CD4-positive, alpha-beta T cell treated with Interleukin-2 at 100 ng/mL for 4 hours (primary cell): Measurements from ENCODE around the gene CCDC69.
"Not testable (repeated sequence)": the region's sequence is repeated elsewhere in the genome, so short reads cannot be mapped to it uniquely, and the experiment has no call there.

Experiments used
- DNase-seq: peaks from one replicate; pipeline ENCODE4 v3.0.0-alpha.2; 2020; ENCODE audit warnings: low spot score

CCDC69 gene

DNA sequence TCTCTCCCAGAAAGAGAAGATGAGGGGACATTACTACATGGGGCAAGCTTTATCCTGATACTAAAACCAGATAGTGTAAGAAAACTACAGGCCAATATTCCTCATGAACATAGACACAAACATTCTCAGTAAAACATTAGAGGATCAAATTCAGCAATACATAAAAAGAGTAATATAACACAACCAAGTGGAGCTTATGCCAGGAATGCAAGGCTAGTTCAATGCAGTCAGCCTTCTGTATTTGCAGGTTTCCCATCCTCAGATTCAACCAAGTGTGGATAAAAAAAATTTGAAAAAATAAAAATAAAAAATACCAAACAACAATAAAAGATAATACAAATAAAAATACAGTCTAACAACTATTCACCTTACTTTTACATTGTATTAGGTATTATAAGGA is 31.3 kb downstream of the CCDC69 start:
- no peak for DNase-seq

DNA sequence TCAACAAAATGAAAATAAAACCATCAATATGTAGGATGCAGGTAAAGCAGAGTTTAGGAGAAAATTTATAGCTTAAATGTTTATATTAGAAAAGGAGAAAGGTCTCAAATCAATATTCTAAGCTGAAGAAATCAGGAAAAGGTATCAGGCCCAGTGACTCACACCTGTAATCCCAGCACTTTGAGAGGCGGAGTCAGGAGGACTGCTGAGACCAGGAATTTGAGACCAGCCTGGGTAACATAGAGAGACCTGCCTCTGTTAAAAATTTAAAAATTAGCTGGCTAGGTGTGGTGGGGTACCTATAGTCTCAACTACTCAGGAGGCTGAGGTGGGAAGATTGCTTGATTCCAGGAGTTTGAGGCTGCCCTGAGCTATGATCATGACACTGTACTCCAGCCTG is 32.2 kb downstream of the CCDC69 start:
- no peak for DNase-seq

DNA sequence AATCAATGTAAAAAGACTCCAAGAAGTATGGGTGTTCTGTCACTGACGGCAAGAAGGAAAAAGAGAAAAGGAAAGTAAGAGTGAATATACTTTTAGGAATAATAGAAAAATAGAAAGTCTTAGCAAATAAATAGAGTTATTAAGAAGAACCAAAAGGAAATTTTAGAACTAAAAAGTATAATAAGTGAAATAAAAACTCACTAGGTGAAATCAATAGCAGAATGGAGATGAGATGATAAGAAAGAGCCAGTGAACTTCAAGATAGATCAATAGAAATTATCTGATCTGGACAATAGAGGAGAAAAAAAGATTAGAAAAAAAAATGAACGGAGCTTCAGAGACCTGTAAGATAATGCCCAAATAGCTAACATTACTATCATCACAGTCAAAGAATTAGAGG is 34.7 kb downstream of the CCDC69 start:
- DNase-seq = no peak

DNA sequence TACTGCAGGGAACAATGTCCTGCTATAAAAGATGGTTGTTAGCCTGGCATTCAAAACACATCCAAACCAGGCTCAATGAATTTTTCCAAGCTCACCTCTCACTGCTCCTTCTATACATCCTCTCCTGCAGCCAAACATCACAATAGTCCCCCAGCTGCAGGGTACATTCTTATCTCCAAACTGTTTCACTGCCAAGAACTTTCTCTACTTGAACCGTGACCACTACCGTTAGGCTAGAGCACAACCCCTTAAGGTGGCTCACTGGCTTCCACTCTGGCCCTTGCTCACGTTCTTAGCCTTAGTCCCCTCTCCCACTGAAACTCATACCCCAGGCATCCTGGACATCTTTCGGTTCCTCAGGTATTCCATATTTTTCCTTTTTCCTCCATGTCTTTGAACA is 37.4 kb downstream of the CCDC69 start:
- no peak for DNase-seq

DNA sequence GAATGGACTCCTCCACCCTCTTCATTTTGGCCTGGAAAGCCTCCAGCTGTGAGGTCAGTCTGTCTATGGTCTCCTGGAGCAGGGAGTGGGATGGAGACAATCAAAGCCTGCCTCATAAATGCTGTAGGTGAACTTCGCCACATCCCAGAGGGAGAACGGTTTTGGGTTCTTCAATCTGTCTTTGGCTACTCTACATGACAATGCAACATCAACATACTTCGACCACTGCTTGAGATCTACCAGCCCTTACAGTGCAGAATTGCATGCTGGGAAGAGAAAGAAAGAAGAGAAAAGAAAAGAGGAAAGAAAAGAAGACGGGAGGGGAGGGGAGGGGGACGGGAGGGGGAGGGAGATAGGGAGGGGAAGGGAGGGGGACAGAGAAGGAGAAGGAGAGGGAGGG is 37.8 kb downstream of the CCDC69 start:
- no peak for DNase-seq

DNA sequence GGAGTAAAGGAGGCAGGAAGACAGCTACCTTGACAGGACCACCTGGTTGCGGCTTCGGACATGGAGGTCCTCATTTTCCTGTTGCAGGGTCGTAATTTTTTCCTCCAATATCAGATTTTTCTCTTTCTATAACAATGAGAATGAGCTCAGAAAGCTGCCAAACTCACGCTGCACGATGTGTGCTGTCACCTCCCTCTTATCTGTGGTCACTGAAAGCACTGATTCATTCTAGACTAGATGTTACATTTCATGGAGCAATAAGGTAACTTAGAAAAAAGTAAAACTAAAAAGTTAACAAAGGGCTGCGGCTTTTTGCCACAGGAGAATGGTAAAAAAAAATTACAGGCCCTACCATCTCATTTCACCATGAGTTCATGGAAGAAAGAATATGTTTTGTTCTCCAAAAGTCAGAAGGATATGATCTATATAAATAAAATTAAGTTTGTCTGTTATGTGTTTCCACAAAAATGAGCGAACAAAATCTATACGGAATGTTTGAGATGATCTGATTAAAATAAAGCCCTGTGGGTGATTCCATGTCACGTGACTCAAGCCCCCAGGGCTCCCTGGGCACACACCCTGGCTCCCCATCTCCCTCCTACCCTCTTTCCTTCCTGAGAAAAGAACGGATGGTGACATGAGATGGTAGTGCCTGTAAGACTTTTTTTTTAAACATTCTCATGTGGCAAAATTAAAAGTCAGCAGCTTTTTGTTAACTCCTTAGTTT is 39.4 kb downstream of the CCDC69 start:
- no peak for DNase-seq

DNA sequence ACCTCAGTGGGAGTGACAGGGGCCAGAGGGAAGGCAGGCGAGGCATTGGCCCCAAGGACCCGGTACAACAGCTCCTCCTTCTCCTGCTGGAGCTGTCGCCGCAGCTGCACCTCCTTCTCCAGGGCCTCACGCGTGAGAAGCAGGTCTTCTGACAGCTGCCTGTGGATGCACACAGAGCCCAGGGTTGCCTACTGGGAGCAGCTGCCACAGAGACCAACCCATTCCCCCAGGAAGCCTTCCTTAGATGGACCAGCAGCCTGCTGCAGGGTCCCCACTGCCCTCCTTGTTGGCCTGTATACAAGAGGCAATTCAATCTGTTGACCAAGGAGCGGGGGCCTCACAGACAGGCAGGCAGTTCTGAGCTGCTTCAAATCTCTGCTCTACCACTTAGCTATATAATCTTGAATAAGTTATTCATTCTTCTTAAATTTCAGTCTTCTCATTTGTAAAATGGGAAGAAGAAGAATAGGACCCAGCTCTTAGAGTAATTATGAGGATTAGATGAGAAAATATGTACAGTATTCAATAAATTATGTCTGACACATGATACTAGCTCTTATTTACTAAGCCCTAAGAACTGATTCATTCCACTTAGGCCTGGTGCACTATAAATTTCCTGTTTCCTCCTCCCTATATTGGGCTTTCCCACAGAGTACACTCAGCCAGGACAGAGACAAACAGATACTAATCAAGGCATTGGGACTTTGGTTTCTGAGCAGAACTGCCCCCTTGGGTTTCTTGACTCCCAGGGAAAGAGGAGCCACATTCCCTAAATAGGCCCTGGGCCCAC is 40.2 kb downstream of the CCDC69 start:
- no peak for DNase-seq

DNA sequence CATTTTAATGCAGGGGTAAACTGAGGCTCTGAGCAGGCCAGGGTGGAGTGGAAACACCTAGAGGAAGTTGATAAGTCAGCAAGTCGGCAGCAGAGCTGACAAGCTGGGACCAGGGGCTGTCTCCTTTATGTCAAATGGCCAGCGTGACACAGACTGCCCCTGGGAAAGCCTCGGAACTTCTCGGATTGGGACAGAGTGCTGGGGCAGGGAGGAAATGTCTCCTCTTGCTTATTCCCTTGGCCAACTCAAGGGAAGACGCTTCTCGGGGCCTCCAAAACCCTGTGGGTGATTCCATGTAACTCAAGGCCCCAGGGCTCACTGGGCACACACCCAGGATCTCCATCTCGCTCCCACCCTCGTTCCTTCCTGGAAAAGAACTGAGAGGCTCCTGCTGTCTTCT is 40.9 kb downstream of the CCDC69 start:
- DNase-seq = no peak

DNA sequence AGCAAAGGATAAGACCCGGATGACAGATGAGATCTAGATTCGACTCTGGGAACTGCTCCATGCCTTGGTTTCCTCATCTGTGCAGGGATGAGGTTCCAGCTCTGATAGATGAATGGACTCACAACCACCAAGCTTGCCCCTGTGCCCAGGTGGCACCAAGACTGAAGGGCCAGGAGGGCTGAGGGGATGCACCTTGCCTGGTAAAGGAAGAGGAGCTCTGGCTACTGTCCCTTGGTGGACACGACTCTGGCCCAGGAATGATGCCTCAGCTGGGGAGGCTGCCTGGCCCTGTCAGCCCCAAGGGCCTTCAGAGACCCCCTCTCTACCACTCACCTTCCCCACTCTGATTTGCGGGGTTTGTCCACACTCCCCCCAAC is 41.4 kb downstream of the CCDC69 start:
- no peak for DNase-seq

DNA sequence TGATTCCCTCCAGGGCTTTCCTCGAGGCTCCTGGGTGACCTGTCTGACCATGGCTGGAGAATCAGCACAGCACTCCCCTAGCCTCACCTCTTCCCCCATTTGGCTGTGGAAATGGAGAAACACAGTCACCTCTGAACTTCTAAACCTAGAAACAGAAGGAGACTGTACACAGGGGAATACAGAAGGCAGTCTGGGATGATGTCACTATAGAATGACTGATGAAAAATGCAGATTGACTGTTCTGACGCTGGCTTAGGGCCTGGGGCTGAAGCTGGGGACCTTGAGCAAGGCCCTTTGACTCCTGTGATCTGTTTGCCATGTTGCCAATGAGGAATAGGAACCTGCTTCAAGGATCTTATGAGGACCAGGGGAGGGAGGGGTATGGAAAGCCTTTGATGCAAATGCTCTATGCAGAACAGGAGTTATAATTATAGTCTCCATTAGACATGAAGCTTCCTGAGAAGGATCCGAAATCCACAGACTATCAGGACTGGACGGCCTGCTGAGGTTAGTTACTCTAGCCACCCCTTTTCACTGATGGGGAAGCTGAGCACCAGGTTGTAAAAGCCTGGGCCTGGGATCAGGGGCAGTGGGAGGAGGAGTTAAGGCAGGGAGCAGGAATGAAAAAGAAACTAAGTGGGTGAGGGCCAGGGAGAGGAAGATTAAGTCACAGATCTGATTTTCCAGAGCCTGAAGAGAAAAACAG is 41.9 kb downstream of the CCDC69 start:
- no peak for DNase-seq

DNA sequence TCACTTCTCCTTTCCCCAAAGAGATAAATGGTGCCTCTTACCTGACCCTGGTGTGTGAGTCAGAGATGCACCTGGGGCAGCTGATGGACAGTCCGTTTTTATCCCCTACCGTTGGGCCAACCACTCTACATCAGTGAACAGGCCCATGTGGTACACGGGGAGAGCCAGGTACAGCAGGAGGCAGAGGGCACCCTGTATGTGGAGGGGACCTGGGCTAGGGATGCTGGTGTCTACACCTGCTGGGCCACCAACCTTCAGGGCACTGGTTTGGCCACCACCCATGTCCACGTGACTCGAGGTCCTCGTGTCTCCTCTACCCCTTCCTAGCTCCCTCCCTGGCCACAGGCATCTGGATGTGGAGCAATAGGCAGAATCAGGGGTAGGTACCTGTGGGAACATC is 43.6 kb downstream of the CCDC69 start:
- DNase-seq = no peak

DNA sequence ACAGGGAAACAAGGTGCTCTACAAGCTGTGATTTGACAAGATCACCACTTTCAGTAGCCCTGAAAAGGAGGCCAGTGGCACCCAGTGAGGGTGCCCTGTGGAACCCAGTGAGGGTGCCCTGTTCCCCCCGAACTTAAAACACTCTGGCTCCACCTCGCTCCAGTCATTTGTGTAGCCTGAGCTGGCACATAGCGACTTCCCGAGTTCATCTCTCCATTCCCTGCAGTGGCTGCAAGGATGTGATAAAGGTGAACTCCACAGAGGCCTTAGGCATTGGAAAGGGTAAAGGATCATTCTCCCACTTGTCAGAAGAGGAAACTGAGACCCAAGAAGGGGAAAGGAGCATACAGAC is 44.4 kb downstream of the CCDC69 start:
- DNase-seq = no peak

DNA sequence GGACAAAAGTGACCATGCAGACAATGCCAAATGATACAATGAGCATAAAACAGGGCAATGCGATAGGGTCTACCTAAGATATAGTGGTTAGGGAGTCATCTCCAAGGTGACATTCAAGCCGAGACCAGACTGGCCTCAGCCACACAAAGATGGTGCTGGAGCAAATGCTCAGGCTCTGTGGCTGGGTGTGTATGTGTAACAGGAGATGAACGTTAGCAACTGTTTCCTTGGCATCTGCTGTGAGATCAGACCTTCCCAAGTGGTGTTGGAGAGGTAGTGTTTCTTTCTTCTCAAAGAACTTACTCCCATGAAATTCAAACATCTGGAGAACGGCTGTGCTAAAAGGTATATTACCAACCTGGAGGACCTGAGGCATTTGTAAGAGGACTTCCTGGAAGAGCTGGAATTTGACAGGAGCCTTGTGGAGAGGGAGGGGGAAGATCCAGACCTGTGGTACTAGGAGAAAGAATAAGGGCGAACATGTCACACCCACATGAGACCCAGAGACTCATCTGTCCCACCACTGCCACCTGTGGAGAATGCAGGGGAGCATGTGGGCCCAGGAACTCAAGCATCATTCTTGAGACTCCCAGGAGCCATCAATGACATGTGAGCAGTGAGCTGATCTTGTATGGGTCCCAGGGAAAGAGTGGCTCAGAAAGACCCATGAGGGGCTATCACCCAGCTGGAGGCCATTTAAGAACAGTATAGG is 45.0 kb downstream of the CCDC69 start:
- DNase-seq = no peak

DNA sequence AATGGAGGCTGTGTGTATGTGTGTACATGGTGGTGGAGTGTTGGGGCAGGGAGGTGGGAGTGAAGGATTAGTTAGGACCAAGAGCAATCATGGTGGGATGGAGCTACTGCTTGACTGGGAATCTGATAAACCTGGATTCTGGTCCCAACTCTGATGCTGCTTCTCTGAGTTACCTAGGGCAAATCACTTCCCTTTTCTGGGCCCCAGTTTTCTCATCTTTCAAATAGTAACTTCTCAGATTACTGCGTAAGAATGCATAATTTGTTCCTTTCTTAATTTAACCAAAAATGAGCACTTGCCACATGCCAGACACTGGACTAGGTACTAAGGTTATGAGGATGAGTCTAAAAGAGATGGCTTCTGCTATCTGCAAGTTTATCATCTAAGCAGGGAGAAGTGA is 45.5 kb downstream of the CCDC69 start:
- DNase-seq = no peak

DNA sequence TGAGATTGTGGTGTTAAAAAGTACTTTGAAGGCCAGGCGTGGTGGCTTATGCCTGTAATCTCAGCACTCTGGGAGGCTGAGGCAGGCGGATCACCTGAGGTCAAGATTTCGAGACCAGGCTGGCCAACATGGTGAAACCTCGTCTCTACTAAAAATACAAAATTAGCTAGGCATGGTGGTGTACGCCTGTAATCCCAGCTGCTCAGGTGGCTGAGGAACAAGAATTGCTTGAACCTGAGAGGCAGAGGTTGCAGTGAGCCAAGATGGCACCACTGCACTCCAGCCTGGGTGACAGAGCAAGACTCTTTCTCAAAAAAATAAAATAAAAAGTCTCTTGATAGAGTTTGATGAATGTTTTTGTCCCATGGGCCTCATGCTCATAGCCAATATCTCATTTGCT is 47.6 kb downstream of the CCDC69 start:
- DNase-seq = not testable (repeated sequence)

DNA sequence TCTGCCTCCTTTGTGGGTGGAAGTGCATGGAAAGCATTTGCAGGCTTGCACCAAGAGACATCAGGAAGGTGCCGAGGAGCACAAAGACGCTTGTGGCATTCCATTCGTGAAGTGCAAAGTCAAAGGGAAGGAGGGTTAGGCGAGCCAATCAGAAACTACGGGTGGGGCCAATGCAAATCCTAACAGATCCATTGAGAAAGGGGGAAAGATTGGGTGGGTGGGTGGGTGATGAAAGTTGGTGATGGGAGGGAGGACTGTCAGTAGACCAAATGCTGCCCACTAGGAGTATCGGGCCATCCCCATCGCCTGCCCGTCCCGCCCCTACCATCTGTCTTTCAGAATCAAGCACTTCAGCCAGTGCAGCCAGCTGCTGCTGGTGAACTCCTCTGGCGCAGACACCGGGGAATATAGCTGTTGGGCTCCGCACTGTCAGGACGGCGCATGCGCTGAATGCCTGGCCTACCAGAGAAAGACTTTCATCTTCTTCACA is 49.2 kb downstream of the CCDC69 start:
- DNase-seq = no peak

DNA sequence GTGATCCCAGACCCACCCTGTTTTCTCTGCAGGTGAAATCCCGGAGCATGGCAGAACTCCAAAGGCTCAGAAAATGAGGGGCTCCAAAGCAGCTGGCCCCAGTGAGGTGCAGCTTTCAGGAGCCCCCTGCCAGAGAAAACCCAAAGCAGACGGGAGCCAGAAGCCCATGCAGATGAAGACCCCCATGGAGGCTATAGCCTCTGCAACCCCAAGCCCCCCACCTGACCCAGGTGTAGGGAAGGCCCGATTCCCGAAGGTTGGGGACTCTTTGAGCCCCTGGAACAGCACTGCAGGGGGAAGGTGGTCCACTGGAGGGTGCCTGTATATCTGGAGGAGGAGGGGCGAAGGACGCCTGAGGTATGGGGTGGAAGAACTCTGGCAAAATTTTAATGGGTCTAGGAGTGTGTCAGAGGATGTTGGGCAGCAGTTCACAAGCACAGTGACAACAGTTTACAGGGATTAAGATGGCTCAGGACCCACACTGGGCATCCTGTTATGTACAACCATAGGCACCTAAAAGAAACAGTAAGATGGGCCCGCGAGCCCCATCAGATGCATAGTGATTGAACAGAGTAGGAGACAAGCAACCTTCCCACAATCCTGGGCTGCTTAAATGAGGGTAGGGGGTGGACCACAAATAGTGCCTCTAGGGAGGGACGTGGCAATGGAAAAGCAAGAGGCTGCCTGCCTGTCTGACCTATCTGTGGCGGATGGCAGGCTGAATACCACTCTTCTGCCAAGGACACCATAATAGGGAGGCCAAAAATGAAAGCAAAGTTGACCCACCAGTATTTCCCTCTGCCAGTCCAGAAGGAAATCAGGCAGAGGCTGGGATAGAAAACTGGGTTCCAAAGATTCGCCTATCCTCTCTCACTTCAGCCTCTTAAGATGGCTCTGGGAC is 49.9 kb downstream of the CCDC69 start:
- DNase-seq = no peak

DNA sequence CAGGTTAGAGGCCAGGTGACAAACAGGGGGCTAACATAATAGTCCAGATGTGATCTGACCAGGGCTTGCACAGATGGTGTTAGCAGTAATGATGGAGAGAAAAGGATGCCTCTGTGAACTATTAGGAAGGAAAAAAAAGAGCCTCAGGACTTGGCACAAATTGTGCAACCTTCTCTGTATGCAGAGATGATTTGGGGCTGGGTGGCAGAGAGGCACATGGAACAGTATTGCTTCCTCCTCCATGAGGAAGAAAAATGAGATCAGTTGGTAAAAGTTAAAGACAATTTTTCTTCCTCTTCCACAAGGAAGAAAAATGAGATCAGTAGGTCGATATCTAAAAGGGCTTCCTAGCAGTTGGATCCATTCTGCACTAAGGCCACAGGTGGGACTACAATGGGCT is 52.4 kb downstream of the CCDC69 start:
- DNase-seq = no peak

DNA sequence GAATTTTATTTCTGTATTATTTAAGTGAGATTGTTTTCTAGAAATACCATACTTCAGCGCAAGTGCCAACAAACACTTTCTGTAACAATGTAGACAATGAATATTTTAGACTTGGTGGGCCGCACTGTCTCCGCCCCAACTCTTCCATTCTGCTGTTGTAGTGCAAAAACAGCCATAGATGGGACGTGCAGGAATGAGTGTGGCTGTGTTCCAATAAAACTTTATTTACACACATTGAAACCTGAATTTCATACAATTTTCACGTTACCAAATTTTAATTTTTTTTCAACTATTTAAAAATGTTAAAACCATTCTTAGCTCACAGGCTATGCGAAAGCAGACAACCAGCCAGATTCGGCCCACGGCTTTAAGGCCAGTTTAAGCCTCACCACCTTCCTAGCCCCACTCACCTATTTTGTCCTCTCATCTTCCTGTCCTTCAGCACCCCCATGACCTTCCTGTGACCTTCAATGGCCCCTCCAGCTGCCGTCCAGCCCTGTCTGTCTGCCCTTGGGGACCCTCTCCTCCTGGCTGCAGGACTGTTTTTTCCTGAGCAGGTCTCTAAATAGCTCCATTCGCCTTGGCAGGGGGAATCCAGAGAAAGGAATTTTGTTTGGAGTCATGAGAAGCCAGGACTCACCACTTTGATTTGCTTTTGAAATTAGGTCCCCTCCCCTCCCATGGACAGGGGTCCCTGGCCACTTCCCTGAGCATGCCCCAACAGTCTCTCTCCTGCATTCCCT is 55.1 kb downstream of the CCDC69 start:
- no peak for DNase-seq

DNA sequence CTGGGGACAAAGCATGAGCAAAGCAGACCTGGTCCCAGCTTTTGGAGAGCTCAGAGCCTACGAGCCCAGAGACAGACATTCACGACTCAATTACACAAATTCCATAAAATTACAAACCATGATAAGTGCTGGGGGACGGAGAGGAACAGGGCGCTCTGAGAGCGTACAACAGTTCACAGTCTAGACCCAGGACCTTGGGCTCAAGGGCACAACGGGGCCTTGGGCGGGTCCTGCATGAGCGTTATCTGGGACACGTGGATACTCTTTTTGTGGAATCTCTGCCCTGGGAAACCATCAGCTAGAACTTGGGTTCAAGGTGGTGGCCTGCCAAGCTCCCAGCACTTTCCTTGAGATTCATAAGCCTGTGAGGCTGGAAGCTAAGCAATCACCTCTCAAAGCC is 56.9 kb downstream of the CCDC69 start:
- DNase-seq = no peak
